ENCODE results near the gene PDCL2. TPM values are rescaled to one million over a fixed set of nuclear protein-coding genes. Genes with fewer than 3 reads are reported as not detected.
"Not testable (repeated sequence)": the region's sequence is repeated elsewhere in the genome, so short reads cannot be mapped to it uniquely, and the experiment has no call there.

PDCL2 gene
- total and polyA plus RNA-seq, 4 experiments from 2014 or later: not detected

GRCh38 chr4:55633903-55634302, 41.9 kb upstream of the PDCL2 start:
- peaks cover 15 to 20% (median 17%) of the 10 kb centered on the region in 4 donors for H3K4me1 Mint-ChIP-seq
- H3K36me3 ChIP-seq (ENCODE audit: insufficient read depth, low read length): no peaks in the 10 kb centered on the region
- H3K27ac Mint-ChIP-seq: no peak overlapping the region
- intact Hi-C loops (cut with micrococcal nuclease): no loop called here
- CTCF ChIA-PET (ENCODE audit: partially characterized antibody): no interaction called here
- no peak overlapping the region for H3K4me3 Mint-ChIP-seq
- peaks cover 17% of the 10 kb centered on the region for H3K27me3 ChIP-seq (ENCODE audit: insufficient read depth, low read length)
- POLR2A ChIA-PET (ENCODE audit: partially characterized antibody): no interaction called here
- H3K9me3 ChIP-seq (ENCODE audit: control insufficient read depth in 1 of 2, low read length in 2 of 2): no peaks in the 10 kb centered on the region
- no peaks in the 10 kb centered on the region for H3K36me3 Mint-ChIP-seq
- peaks cover 15% of the 10 kb centered on the region for H3K4me1 ChIP-seq (ENCODE audit: insufficient read depth, low read length)
- peaks cover 42 to 43% of the 10 kb centered on the region in 2 donors for H3K27me3 Mint-ChIP-seq
- no peak overlapping the region for H3K27ac ChIP-seq (ENCODE audit: low read depth, low read length)
- DNase-seq: no peak
- peaks cover 0 to 8% (median 0%) of the 10 kb centered on the region in 8 donors for H3K9me3 Mint-ChIP-seq
- no peak overlapping the region for H3K4me3 ChIP-seq (ENCODE audit: low read length in 2 of 2)

- POLR2A ChIA-PET (ENCODE audit: partially characterized antibody): no interaction called here
- Histone ChIP-seq H3K9me3 (ENCODE audit: control insufficient read depth in 1 of 2, low read length in 2 of 2) (no peaks in the 10 kb centered on the region), H3K36me3 (ENCODE audit: insufficient read depth, low read length) (no peaks in the 10 kb centered on the region), H3K4me3 (ENCODE audit: low read length in 2 of 2) (no peak overlapping the region), H3K27me3 (ENCODE audit: insufficient read depth, low read length) (no peaks in the 10 kb centered on the region), H3K27ac (ENCODE audit: low read depth, low read length) (no peak overlapping the region), H3K4me1 (ENCODE audit: insufficient read depth, low read length) (no peaks in the 10 kb centered on the region)
- no peak overlapping the region for H3K27ac Mint-ChIP-seq
- CTCF ChIA-PET (ENCODE audit: partially characterized antibody): no interaction called here
- no peaks in the 10 kb centered on the region for H3K4me1 Mint-ChIP-seq
- no peaks in the 10 kb centered on the region for H3K36me3 Mint-ChIP-seq
- DNase-seq: no peak
- peaks cover 5% of the 10 kb centered on the region in 2 donors for H3K27me3 Mint-ChIP-seq
- peaks cover 0 to 5% (median 0%) of the 10 kb centered on the region in 8 donors for H3K9me3 Mint-ChIP-seq
- intact Hi-C loops (cut with micrococcal nuclease): no loop called here
- no peak overlapping the region for H3K4me3 Mint-ChIP-seq
These were observed 33.8 kb upstream of the PDCL2 start for GRCh38 chr4:55625835-55626234.

- H3K27me3 Mint-ChIP-seq; H3K9me3 ChIP-seq (ENCODE audit: control insufficient read depth in 1 of 2, low read length in 2 of 2); POLR2A ChIA-PET (ENCODE audit: partially characterized antibody); H3K27ac ChIP-seq (ENCODE audit: low read depth, low read length); H3K27ac Mint-ChIP-seq; H3K4me1 Mint-ChIP-seq; DNase-seq; H3K9me3 Mint-ChIP-seq; H3K4me1 ChIP-seq (ENCODE audit: insufficient read depth, low read length); H3K4me3 Mint-ChIP-seq; H3K4me3 ChIP-seq (ENCODE audit: low read length in 2 of 2); H3K36me3 Mint-ChIP-seq; CTCF ChIA-PET (ENCODE audit: partially characterized antibody); intact Hi-C loops (cut with micrococcal nuclease); H3K36me3 ChIP-seq (ENCODE audit: insufficient read depth, low read length); H3K27me3 ChIP-seq (ENCODE audit: insufficient read depth, low read length): not testable (repeated sequence)
These were observed 32.0 kb upstream of the PDCL2 start for GRCh38 chr4:55624063-55624462.

GRCh38 chr4:55618546-55619143, 26.6 kb upstream of the PDCL2 start:
- Histone ChIP-seq H3K4me3 (ENCODE audit: low read length in 2 of 2) (no peak overlapping the region), H3K27me3 (ENCODE audit: insufficient read depth, low read length) (no peaks in the 10 kb centered on the region), H3K36me3 (ENCODE audit: insufficient read depth, low read length) (no peaks in the 10 kb centered on the region), H3K27ac (ENCODE audit: low read depth, low read length) (no peak overlapping the region), H3K9me3 (ENCODE audit: control insufficient read depth in 1 of 2, low read length in 2 of 2) (no peaks in the 10 kb centered on the region), H3K4me1 (ENCODE audit: insufficient read depth, low read length) (no peaks in the 10 kb centered on the region)
- Mint-ChIP-seq H3K4me1 (no peaks in the 10 kb centered on the region), H3K27ac (no peak overlapping the region), H3K36me3 (no peaks in the 10 kb centered on the region), H3K4me3 (peak overlapping the region in 2 of 8 donors; percentile 17 to 59), H3K9me3 (no peaks in the 10 kb centered on the region), H3K27me3 (peaks cover 0 to 6% of the 10 kb centered on the region in 2 donors)
- intact Hi-C loops (cut with micrococcal nuclease): no loop called here
- DNase-seq: no peak
- CTCF ChIA-PET (ENCODE audit: partially characterized antibody): no interaction called here
- POLR2A ChIA-PET (ENCODE audit: partially characterized antibody): no interaction called here

- no peak for DNase-seq
- no peaks in the 10 kb centered on the region for H3K9me3 ChIP-seq (ENCODE audit: control insufficient read depth in 1 of 2, low read length in 2 of 2)
- CTCF ChIA-PET (ENCODE audit: partially characterized antibody): no interaction called here
- no peaks in the 10 kb centered on the region for H3K36me3 ChIP-seq (ENCODE audit: insufficient read depth, low read length)
- no peaks in the 10 kb centered on the region for H3K9me3 Mint-ChIP-seq
- no peak overlapping the region for H3K4me3 Mint-ChIP-seq
- H3K27me3 Mint-ChIP-seq: peaks cover 0 to 6% of the 10 kb centered on the region in 2 donors
- no peaks in the 10 kb centered on the region for H3K36me3 Mint-ChIP-seq
- H3K4me1 Mint-ChIP-seq: no peaks in the 10 kb centered on the region
- POLR2A ChIA-PET (ENCODE audit: partially characterized antibody): no interaction called here
- H3K4me1 ChIP-seq (ENCODE audit: insufficient read depth, low read length): no peaks in the 10 kb centered on the region
- no peaks in the 10 kb centered on the region for H3K27me3 ChIP-seq (ENCODE audit: insufficient read depth, low read length)
- no peak overlapping the region for H3K4me3 ChIP-seq (ENCODE audit: low read length in 2 of 2)
- intact Hi-C loops (cut with micrococcal nuclease): no loop called here
- H3K27ac Mint-ChIP-seq: no peak overlapping the region
- H3K27ac ChIP-seq (ENCODE audit: low read depth, low read length): no peak overlapping the region
These were observed 25.6 kb upstream of the PDCL2 start for GRCh38 chr4:55617587-55618197.

GRCh38 chr4:55615008-55615407, 23.0 kb upstream of the PDCL2 start:
- H3K4me3 Mint-ChIP-seq: no peak overlapping the region
- CTCF ChIA-PET (ENCODE audit: partially characterized antibody): no interaction called here
- no peaks in the 10 kb centered on the region for H3K4me1 ChIP-seq (ENCODE audit: insufficient read depth, low read length)
- H3K27ac ChIP-seq (ENCODE audit: low read depth, low read length): no peak overlapping the region
- peak overlapping the region in 2 of 7 donors; percentile 23 to 30 for H3K27ac Mint-ChIP-seq
- H3K9me3 Mint-ChIP-seq: no peaks in the 10 kb centered on the region
- H3K4me1 Mint-ChIP-seq: peaks cover 0 to 2% (median under 1%) of the 10 kb centered on the region in 4 donors
- H3K9me3 ChIP-seq (ENCODE audit: control insufficient read depth in 1 of 2, low read length in 2 of 2): no peaks in the 10 kb centered on the region
- H3K4me3 ChIP-seq (ENCODE audit: low read length in 2 of 2): no peak overlapping the region
- peaks cover 0 to 6% of the 10 kb centered on the region in 2 donors for H3K27me3 Mint-ChIP-seq
- H3K36me3 ChIP-seq (ENCODE audit: insufficient read depth, low read length): no peaks in the 10 kb centered on the region
- intact Hi-C loops (cut with micrococcal nuclease): no loop called here
- DNase-seq: no peak
- H3K36me3 Mint-ChIP-seq: no peaks in the 10 kb centered on the region
- H3K27me3 ChIP-seq (ENCODE audit: insufficient read depth, low read length): no peaks in the 10 kb centered on the region
- POLR2A ChIA-PET (ENCODE audit: partially characterized antibody): no interaction called here

- no peaks in the 10 kb centered on the region for H3K9me3 Mint-ChIP-seq
- ChIA-PET CTCF (ENCODE audit: partially characterized antibody) (no interaction called here), POLR2A (ENCODE audit: partially characterized antibody) (no interaction called here)
- peaks cover 0 to 6% of the 10 kb centered on the region in 2 donors for H3K27me3 Mint-ChIP-seq
- peaks cover 6% of the 10 kb centered on the region for H3K4me1 ChIP-seq (ENCODE audit: insufficient read depth, low read length)
- no peaks in the 10 kb centered on the region for H3K27me3 ChIP-seq (ENCODE audit: insufficient read depth, low read length)
- no peak overlapping the region for H3K4me3 ChIP-seq (ENCODE audit: low read length in 2 of 2)
- peaks cover 4 to 11% (median 8%) of the 10 kb centered on the region in 4 donors for H3K4me1 Mint-ChIP-seq
- intact Hi-C loops (cut with micrococcal nuclease): no loop called here
- H3K9me3 ChIP-seq (ENCODE audit: control insufficient read depth in 1 of 2, low read length in 2 of 2): no peaks in the 10 kb centered on the region
- no peak overlapping the region for H3K27ac ChIP-seq (ENCODE audit: low read depth, low read length)
- DNase-seq: no peak
- no peak overlapping the region for H3K4me3 Mint-ChIP-seq
- no peaks in the 10 kb centered on the region for H3K36me3 Mint-ChIP-seq
- H3K36me3 ChIP-seq (ENCODE audit: insufficient read depth, low read length): no peaks in the 10 kb centered on the region
- H3K27ac Mint-ChIP-seq: no peak overlapping the region
These were observed 21.6 kb upstream of the PDCL2 start for GRCh38 chr4:55613621-55614020.

All from CD4-positive, alpha-beta memory T cell (primary cell).